ENCODE measurements around the gene ARHGEF38. TPM values are rescaled to one million over a fixed set of nuclear protein-coding genes. Genes with fewer than 3 reads are reported as not detected.
A peak's percentile ranks its signal among the peaks of the same experiment; 100 is the strongest.

Gene ARHGEF38
- total RNA-seq, 2 experiments from 2014 or later: not detected

DNA sequence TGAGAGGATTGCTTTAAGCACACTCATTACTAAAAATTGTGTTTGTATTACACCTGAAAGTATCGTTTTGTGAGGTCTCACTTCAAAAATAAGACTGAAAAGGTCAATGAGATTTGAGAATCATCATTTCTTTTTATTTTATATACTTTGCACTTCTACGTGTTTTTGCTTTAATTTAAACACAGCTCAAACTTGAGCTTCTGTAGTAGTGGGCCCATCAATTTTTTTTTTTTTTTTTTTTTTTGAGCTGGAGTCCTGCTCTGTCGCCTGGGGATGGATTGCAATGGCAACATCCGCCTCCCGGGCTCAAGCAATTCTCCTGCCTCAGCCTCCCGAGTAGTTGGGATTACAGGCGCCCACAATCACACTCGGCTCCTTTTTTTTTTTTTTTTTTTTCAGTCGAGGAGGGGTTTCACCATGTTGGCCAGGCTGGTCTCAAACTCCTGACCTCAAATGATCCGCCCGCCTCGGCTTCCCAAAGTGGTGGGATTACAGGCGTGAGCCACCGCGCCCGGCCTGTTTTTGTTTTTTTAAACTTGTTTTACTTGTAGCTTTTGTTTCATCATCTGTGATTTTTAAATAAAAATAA is 157.7 kb downstream of the ARHGEF38 start:
- H3K27ac Mint-ChIP-seq: no peak overlapping the region
- Histone ChIP-seq H3K27ac (ENCODE audit: low read depth in 1 of 2, low read length in 2 of 2) (no peak overlapping the region), H3K9me3 (ENCODE audit: control insufficient read depth in 1 of 2, insufficient read depth in 1 of 2, low read length in 2 of 2) (no peaks in the 10 kb centered on the region), H3K4me1 (ENCODE audit: insufficient read depth, low read length) (peaks cover 6% of the 10 kb centered on the region), H3K36me3 (ENCODE audit: insufficient read depth, low read length) (no peaks in the 10 kb centered on the region), H3K27me3 (ENCODE audit: control insufficient read depth in 1 of 2, insufficient read depth in 2 of 2, low read length in 2 of 2) (no peaks in the 10 kb centered on the region), H3K4me3 (ENCODE audit: low read length) (no peak overlapping the region)
- no peaks in the 10 kb centered on the region for H3K9me3 Mint-ChIP-seq
- POLR2A ChIA-PET: interaction anchor here (0.7 kb wide), 1 partner anchor 19 kb away, joined by 4 read pairs; no protein-coding TSS in a partner anchor
- TF ChIP-seq, protein P1, sequence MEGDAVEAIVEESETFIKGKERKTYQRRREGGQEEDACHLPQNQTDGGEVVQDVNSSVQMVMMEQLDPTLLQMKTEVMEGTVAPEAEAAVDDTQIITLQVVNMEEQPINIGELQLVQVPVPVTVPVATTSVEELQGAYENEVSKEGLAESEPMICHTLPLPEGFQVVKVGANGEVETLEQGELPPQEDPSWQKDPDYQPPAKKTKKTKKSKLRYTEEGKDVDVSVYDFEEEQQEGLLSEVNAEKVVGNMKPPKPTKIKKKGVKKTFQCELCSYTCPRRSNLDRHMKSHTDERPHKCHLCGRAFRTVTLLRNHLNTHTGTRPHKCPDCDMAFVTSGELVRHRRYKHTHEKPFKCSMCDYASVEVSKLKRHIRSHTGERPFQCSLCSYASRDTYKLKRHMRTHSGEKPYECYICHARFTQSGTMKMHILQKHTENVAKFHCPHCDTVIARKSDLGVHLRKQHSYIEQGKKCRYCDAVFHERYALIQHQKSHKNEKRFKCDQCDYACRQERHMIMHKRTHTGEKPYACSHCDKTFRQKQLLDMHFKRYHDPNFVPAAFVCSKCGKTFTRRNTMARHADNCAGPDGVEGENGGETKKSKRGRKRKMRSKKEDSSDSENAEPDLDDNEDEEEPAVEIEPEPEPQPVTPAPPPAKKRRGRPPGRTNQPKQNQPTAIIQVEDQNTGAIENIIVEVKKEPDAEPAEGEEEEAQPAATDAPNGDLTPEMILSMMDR (IDR thresholded peaks at IDR 0.05): no peak
- intact Hi-C loops (cut with DNase I, micrococcal nuclease): loop anchor here in 1 of 2 experiments (10.0 kb wide), 1 partner anchor 565 kb away; the partner anchor contains the start of gene TET2
- H3K27me3 Mint-ChIP-seq: no peaks in the 10 kb centered on the region
- peaks cover 41% of the 10 kb centered on the region for H3K4me1 Mint-ChIP-seq (ENCODE audit: low read depth)
- peaks cover 11% of the 10 kb centered on the region for H3K36me3 Mint-ChIP-seq (ENCODE audit: low read depth)
- ATAC-seq (ENCODE audit: poor library complexity): no peak
- CTCF ChIA-PET: interaction anchor here (0.7 to 1.4 kb wide), 2 partner anchors 9 to 596 kb away, joined by 3 to 4 read pairs; no protein-coding TSS in a partner anchor
- DNase-seq: no peak
- peak overlapping the region; percentile 100 for H3K4me3 Mint-ChIP-seq

DNA sequence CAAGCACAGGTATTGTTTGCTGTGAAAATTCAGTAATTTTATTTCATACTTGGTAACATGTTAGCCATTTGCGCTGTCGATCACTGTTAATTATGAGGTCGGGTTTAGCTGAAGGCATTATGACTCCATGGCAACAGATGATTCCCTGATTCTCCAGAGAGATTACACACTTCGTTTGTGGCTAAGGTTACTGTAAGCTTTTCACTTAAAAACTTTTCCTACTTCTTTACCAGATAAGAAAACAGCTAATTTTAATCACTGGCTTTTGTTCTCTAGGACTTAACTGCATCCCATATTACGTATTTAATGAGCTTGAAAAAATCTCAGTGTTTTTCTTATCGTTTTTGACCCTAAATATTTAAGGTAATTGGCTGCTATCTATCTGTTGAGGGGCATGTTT is 158.3 kb downstream of the ARHGEF38 start:
- peaks cover 37% of the 10 kb centered on the region for H3K4me1 Mint-ChIP-seq (ENCODE audit: low read depth)
- no peaks in the 10 kb centered on the region for H3K9me3 Mint-ChIP-seq
- TF ChIP-seq, protein P1 (IDR thresholded peaks at IDR 0.05): no peak
- H3K4me3 Mint-ChIP-seq: no peak overlapping the region
- Histone ChIP-seq H3K9me3 (ENCODE audit: control insufficient read depth in 1 of 2, insufficient read depth in 1 of 2, low read length in 2 of 2) (no peaks in the 10 kb centered on the region), H3K27me3 (ENCODE audit: control insufficient read depth in 1 of 2, insufficient read depth in 2 of 2, low read length in 2 of 2) (no peaks in the 10 kb centered on the region), H3K36me3 (ENCODE audit: insufficient read depth, low read length) (no peaks in the 10 kb centered on the region), H3K27ac (ENCODE audit: low read depth in 1 of 2, low read length in 2 of 2) (no peak overlapping the region), H3K4me1 (ENCODE audit: insufficient read depth, low read length) (peaks cover 5% of the 10 kb centered on the region), H3K4me3 (ENCODE audit: low read length) (no peak overlapping the region)
- no peaks in the 10 kb centered on the region for H3K27me3 Mint-ChIP-seq
- no peak overlapping the region for H3K27ac Mint-ChIP-seq
- CTCF ChIA-PET: interaction anchor here (0.7 to 1.4 kb wide), 2 partner anchors 9 to 596 kb away, joined by 3 to 4 read pairs; no protein-coding TSS in a partner anchor
- H3K36me3 Mint-ChIP-seq (ENCODE audit: low read depth): peaks cover 11% of the 10 kb centered on the region
- intact Hi-C loops (cut with DNase I, micrococcal nuclease): loop anchor here in 1 of 2 experiments (10.0 kb wide), 1 partner anchor 566 kb away; the partner anchor contains the start of gene TET2
- ATAC-seq (ENCODE audit: poor library complexity): no peak
- DNase-seq: no peak
- POLR2A ChIA-PET: no interaction called here

DNA sequence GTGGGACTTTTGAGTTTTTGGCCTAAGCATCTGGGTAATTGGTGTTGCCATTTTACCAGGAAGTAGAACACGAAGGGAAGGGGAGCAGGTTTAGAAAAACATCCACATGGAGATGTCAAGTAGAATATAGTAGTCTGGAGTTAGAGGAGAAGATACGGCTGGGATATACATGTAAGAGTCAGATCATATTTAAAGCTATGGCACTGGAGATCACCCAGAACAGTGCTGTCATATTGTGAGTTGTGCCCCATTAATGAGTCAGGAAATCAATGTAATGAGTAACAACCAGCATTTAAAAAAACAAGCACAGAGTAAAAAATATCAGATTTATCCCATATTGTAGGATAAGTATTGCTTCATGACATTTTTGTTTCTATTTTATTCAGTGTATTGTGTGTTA is 160.3 kb downstream of the ARHGEF38 start:
- POLR2A ChIA-PET: no interaction called here
- CTCF ChIA-PET: no interaction called here

More for the DNA sequence above, 160.3 kb downstream of the ARHGEF38 start:
- Mint-ChIP-seq H3K36me3 (ENCODE audit: low read depth) (peaks cover 10% of the 10 kb centered on the region), H3K27ac (no peak overlapping the region), H3K4me1 (ENCODE audit: low read depth) (peaks cover 18% of the 10 kb centered on the region), H3K9me3 (no peaks in the 10 kb centered on the region), H3K4me3 (no peak overlapping the region), H3K27me3 (no peaks in the 10 kb centered on the region)
- TF ChIP-seq, protein P1 (IDR thresholded peaks at IDR 0.05): no peak
- ATAC-seq (ENCODE audit: poor library complexity): no peak
- H3K9me3 ChIP-seq (ENCODE audit: control insufficient read depth in 1 of 2, insufficient read depth in 1 of 2, low read length in 2 of 2): no peaks in the 10 kb centered on the region
- H3K4me1 ChIP-seq (ENCODE audit: insufficient read depth, low read length): peaks cover 5% of the 10 kb centered on the region
- intact Hi-C loops (cut with DNase I, micrococcal nuclease): loop anchor here in 1 of 2 experiments (10.0 kb wide), 1 partner anchor 568 kb away; the partner anchor contains the start of gene TET2
- H3K27me3 ChIP-seq (ENCODE audit: control insufficient read depth in 1 of 2, insufficient read depth in 2 of 2, low read length in 2 of 2): no peaks in the 10 kb centered on the region
- no peaks in the 10 kb centered on the region for H3K36me3 ChIP-seq (ENCODE audit: insufficient read depth, low read length)
- no peak overlapping the region for H3K27ac ChIP-seq (ENCODE audit: low read depth in 1 of 2, low read length in 2 of 2)
- no peak for DNase-seq
- no peak overlapping the region for H3K4me3 ChIP-seq (ENCODE audit: low read length)
